ENCODE data around the gene HOXB3. TPM values are rescaled to one million over a fixed set of nuclear protein-coding genes. Genes with fewer than 3 reads are reported as not detected.

Gene HOXB3
- total RNA-seq, 2 experiments from 2014 or later, result 1.4 to 2.0 TPM

- Mint-ChIP-seq H3K4me1 (ENCODE audit: low read depth) (peaks cover 40% of the 10 kb centered on the region), H3K36me3 (ENCODE audit: low read depth) (no peaks in the 10 kb centered on the region), H3K4me3 (peak overlapping the region; percentile 85), H3K27ac (peak overlapping the region; percentile 69), H3K9me3 (no peaks in the 10 kb centered on the region), H3K27me3 (peaks cover 48% of the 10 kb centered on the region)
- POLR2A ChIA-PET, result interaction anchor here (1.0 to 1.3 kb wide), 3 partner anchors 9 to 65 kb away, joined by 3 to 4 read pairs (median 3); no protein-coding TSS in a partner anchor
- CTCF ChIA-PET, result interaction anchor here (1.1 to 1.9 kb wide), 2 partner anchors 14 to 226 kb away, joined by 3 to 6 read pairs; partner anchors contain the start of gene HOXB5
- DNase-seq, result peak; percentile 35
- intact Hi-C loops (cut with micrococcal nuclease), result no loop called here
- ATAC-seq, result peak; percentile 63
- no peak for TF ChIP-seq CTCF (IDR thresholded peaks at IDR 0.05)
Measured at GRCh38 chr17:48578616-48579470, 11.2 kb downstream of the HOXB3 start.

GRCh38 chr17:48577946-48578615 lies 12.0 kb downstream of the HOXB3 start, which contains the start of gene HOXB4:
Gene HOXB4, minus strand, starts transcription at chr17:48578350. Its CDS starts 31 bp downstream, at chr17:48578319.
- DNase-seq, result peak; percentile 84
- Mint-ChIP-seq H3K27ac (peak within 1 kb of the TSS; percentile 72), H3K9me3 (no peaks in the 10 kb centered on the region), H3K4me3 (peak within 1 kb of the TSS; percentile 85), H3K36me3 (ENCODE audit: low read depth) (no peaks in the 10 kb centered on the region), H3K27me3 (peaks cover 42% of the 10 kb centered on the region), H3K4me1 (ENCODE audit: low read depth) (peaks cover 40% of the 10 kb centered on the region)
- POLR2A ChIA-PET, result interaction anchor here (1.0 to 1.9 kb wide), 4 partner anchors 10 to 64 kb away, joined by 3 to 5 read pairs (median 4); no protein-coding TSS in a partner anchor
- TF ChIP-seq CTCF (IDR thresholded peaks at IDR 0.05), result no peak
- intact Hi-C loops (cut with micrococcal nuclease), result no loop called here
- CTCF ChIA-PET, result interaction anchor here (1.0 to 1.9 kb wide), 3 partner anchors 15 to 227 kb away, joined by 3 to 6 read pairs (median 3); partner anchors contain the start of gene HOXB5
- ATAC-seq, result peak; percentile 76

GRCh38 chr17:48577330-48577945 lies 12.6 kb downstream of the HOXB3 start:
- no peak for TF ChIP-seq CTCF (IDR thresholded peaks at IDR 0.05)
- peak overlapping the region; percentile 57 for H3K27ac Mint-ChIP-seq
- peaks cover 35% of the 10 kb centered on the region for H3K27me3 Mint-ChIP-seq
- ChIA-PET POLR2A (interaction anchor here (1.0 to 1.9 kb wide), 4 partner anchors 17 to 54 kb away, joined by 3 to 5 read pairs (median 3); no protein-coding TSS in a partner anchor), CTCF (interaction anchor here (1.0 to 1.9 kb wide), 2 partner anchors 16 to 226 kb away, joined by 3 to 6 read pairs; partner anchors contain the start of gene HOXB5)
- peak overlapping the region; percentile 76 for H3K4me3 Mint-ChIP-seq
- intact Hi-C loops (cut with micrococcal nuclease), result no loop called here
- no peaks in the 10 kb centered on the region for H3K36me3 Mint-ChIP-seq (ENCODE audit: low read depth)
- DNase-seq (peak; percentile 42), ATAC-seq (peak; percentile 8)
- H3K9me3 Mint-ChIP-seq, result no peaks in the 10 kb centered on the region
- peaks cover 36% of the 10 kb centered on the region for H3K4me1 Mint-ChIP-seq (ENCODE audit: low read depth)

GRCh38 chr17:48576479-48577309 lies 13.3 kb downstream of the HOXB3 start:
- POLR2A ChIA-PET, result interaction anchor here (0.7 to 1.9 kb wide), 4 partner anchors 11 to 54 kb away, joined by 3 to 5 read pairs (median 3); no protein-coding TSS in a partner anchor
- H3K4me3 Mint-ChIP-seq, result peak overlapping the region; percentile 76
- H3K9me3 Mint-ChIP-seq, result no peaks in the 10 kb centered on the region
- H3K4me1 Mint-ChIP-seq (ENCODE audit: low read depth), result peaks cover 34% of the 10 kb centered on the region
- no peak for DNase-seq
- CTCF ChIA-PET, result interaction anchor here (1.0 kb wide), 1 partner anchor 225 kb away, joined by 3 read pairs; no protein-coding TSS in a partner anchor
- intact Hi-C loops (cut with micrococcal nuclease), result no loop called here
- no peak overlapping the region for H3K27ac Mint-ChIP-seq
- no peak for ATAC-seq
- H3K36me3 Mint-ChIP-seq (ENCODE audit: low read depth), result no peaks in the 10 kb centered on the region
- TF ChIP-seq CTCF (IDR thresholded peaks at IDR 0.05), result no peak
- H3K27me3 Mint-ChIP-seq, result peaks cover 29% of the 10 kb centered on the region
